ENCODE results near the gene STUB1.

DNA sequence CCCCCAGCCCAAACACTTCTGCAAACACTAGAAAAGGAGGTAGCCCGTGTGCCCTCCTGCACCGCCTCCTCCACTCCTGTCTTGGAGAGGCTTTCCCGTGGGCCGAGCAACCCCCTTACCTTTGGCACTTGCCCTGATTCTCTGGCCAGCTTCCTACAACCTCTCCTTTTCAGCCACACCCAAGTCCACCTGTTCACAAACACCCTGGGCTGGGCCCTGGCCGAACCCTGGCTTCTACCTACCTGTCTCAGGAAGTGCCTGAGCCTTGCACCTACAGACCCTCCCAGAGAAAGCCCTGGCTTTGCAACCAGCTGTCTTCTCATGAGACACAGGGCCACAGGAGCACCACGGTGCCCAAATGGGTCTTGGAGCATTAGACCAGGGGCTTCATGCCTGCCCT is 38.7 kb downstream of the STUB1 start:
- TF ChIP-seq EZH2 (IDR thresholded peaks at IDR 0.05; ENCODE audit: borderline replicate concordance, low read depth, low read length, severe bottlenecking) (no peak), POLR2A (IDR thresholded peaks at IDR 0.05; ENCODE audit: low read depth, low read length) (no peak), GATA2 (IDR thresholded peaks at IDR 0.05; ENCODE audit: insufficient read depth, insufficient read length, low read depth, low read length) (no peak), POLR2AphosphoS5 (IDR thresholded peaks at IDR 0.05; ENCODE audit: insufficient read depth, low read depth, low read length) (no peak)
- TF ChIP-seq, protein P1, sequence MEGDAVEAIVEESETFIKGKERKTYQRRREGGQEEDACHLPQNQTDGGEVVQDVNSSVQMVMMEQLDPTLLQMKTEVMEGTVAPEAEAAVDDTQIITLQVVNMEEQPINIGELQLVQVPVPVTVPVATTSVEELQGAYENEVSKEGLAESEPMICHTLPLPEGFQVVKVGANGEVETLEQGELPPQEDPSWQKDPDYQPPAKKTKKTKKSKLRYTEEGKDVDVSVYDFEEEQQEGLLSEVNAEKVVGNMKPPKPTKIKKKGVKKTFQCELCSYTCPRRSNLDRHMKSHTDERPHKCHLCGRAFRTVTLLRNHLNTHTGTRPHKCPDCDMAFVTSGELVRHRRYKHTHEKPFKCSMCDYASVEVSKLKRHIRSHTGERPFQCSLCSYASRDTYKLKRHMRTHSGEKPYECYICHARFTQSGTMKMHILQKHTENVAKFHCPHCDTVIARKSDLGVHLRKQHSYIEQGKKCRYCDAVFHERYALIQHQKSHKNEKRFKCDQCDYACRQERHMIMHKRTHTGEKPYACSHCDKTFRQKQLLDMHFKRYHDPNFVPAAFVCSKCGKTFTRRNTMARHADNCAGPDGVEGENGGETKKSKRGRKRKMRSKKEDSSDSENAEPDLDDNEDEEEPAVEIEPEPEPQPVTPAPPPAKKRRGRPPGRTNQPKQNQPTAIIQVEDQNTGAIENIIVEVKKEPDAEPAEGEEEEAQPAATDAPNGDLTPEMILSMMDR (IDR thresholded peaks at IDR 0.05; ENCODE audit: extremely low read depth in 1 of 2, insufficient read depth in 1 of 2, low read depth in 1 of 2, low read length in 2 of 2): no peak
- TF ChIP-seq, protein P2, sequence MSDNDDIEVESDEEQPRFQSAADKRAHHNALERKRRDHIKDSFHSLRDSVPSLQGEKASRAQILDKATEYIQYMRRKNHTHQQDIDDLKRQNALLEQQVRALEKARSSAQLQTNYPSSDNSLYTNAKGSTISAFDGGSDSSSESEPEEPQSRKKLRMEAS (IDR thresholded peaks at IDR 0.05; ENCODE audit: insufficient read depth, insufficient read length): no peak

All from endothelial cell of umbilical vein (primary cell).